ENCODE data around the gene PHLDA3.

Gene PHLDA3

DNA sequence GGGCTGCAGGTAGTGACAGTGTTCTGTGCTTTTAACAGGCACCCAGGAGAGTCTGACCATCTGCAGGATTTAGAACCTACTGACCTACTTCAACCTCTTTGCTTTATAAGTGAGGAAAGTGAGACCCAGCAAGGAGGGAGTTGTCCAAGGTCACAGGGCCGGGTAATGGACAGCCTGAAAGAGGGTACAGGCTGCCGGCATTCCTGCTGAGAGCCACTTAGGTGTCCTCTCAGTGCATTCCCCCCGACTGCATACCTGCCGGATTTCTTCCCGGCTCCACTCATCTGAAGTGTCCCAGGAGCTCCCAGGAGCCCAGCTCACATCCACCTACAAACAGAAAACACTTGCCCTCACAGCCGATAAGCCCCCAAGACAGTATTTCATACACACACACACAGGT, 13.9 kb downstream of the PHLDA3 start:
- ATAC-seq (ENCODE audit: low read depth): no peak
- H3K4me3 Mint-ChIP-seq: no peak overlapping the region
- H3K27me3 Mint-ChIP-seq: peaks cover 12% of the 10 kb centered on the region
- peaks cover 2% of the 10 kb centered on the region for H3K9me3 Mint-ChIP-seq
- H3K36me3 Mint-ChIP-seq: no peaks in the 10 kb centered on the region
- peaks cover 2% of the 10 kb centered on the region for H3K4me1 Mint-ChIP-seq
- H3K27ac Mint-ChIP-seq: no peak overlapping the region
- DNase-seq (ENCODE audit: low spot score in 2 of 2): no peak

DNA sequence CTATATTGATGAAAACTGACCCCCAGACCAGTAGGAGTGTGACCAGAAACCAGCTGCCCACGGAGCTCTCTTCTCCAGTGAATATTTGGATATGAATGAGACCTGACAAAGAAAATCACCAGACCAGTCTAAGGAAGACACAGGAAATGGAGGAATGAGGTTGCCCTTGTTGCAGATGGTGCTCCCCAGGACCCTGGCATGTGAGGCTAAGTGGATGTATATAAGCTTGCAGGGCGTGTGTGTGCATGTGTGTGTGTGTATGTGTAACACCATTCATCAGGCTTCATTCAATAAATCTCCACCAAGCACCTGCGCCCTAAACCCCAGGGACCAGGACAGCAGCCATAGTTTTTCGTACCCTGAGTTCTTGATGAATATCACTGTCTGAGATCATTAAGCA, 14.4 kb downstream of the PHLDA3 start:
- peaks cover 2% of the 10 kb centered on the region for H3K9me3 Mint-ChIP-seq
- H3K27ac Mint-ChIP-seq: no peak overlapping the region
- peaks cover 14% of the 10 kb centered on the region for H3K27me3 Mint-ChIP-seq
- ATAC-seq (ENCODE audit: low read depth) (no peak), DNase-seq (ENCODE audit: low spot score in 2 of 2) (no peak)
- H3K4me1 Mint-ChIP-seq: peaks cover 2% of the 10 kb centered on the region
- no peak overlapping the region for H3K4me3 Mint-ChIP-seq
- H3K36me3 Mint-ChIP-seq: no peaks in the 10 kb centered on the region

- Mint-ChIP-seq H3K27me3 (peaks cover 15% of the 10 kb centered on the region), H3K4me1 (peaks cover 6% of the 10 kb centered on the region), H3K27ac (no peak overlapping the region), H3K36me3 (no peaks in the 10 kb centered on the region), H3K4me3 (no peak overlapping the region), H3K9me3 (peaks cover 2% of the 10 kb centered on the region)
- DNase-seq (ENCODE audit: low spot score in 2 of 2) (no peak), ATAC-seq (ENCODE audit: low read depth) (no peak)
Measured at GRCh38 chr1:201452866-201453265, 16.1 kb downstream of the PHLDA3 start.

GRCh38 chr1:201450721-201451291, 18.2 kb downstream of the PHLDA3 start:
- ATAC-seq (ENCODE audit: low read depth) (no peak), DNase-seq (ENCODE audit: low spot score in 2 of 2) (no peak)
- Mint-ChIP-seq H3K36me3 (no peaks in the 10 kb centered on the region), H3K27me3 (peaks cover 15% of the 10 kb centered on the region), H3K27ac (no peak overlapping the region), H3K4me3 (no peak overlapping the region), H3K4me1 (peaks cover 3% of the 10 kb centered on the region), H3K9me3 (peaks cover 2% of the 10 kb centered on the region)

GRCh38 chr1:201448990-201449389, 20.0 kb downstream of the PHLDA3 start:
- no peaks in the 10 kb centered on the region for H3K36me3 Mint-ChIP-seq
- no peak overlapping the region for H3K4me3 Mint-ChIP-seq
- H3K27me3 Mint-ChIP-seq: peaks cover 16% of the 10 kb centered on the region
- peaks cover 2% of the 10 kb centered on the region for H3K9me3 Mint-ChIP-seq
- H3K27ac Mint-ChIP-seq: no peak overlapping the region
- H3K4me1 Mint-ChIP-seq: peaks cover 3% of the 10 kb centered on the region
- DNase-seq (ENCODE audit: low spot score in 2 of 2): no peak
- no peak for ATAC-seq (ENCODE audit: low read depth)

- no peak overlapping the region for H3K4me3 Mint-ChIP-seq
- H3K27me3 Mint-ChIP-seq: peaks cover 20% of the 10 kb centered on the region
- no peak overlapping the region for H3K27ac Mint-ChIP-seq
- ATAC-seq (ENCODE audit: low read depth) (peak; percentile 90), DNase-seq (ENCODE audit: low spot score in 2 of 2) (peak; percentile 33 to 37)
- peaks cover 2% of the 10 kb centered on the region for H3K36me3 Mint-ChIP-seq
- peaks cover 4% of the 10 kb centered on the region for H3K9me3 Mint-ChIP-seq
- H3K4me1 Mint-ChIP-seq: peaks cover 3% of the 10 kb centered on the region
Measured at GRCh38 chr1:201447903-201448871, 20.8 kb downstream of the PHLDA3 start.

DNA sequence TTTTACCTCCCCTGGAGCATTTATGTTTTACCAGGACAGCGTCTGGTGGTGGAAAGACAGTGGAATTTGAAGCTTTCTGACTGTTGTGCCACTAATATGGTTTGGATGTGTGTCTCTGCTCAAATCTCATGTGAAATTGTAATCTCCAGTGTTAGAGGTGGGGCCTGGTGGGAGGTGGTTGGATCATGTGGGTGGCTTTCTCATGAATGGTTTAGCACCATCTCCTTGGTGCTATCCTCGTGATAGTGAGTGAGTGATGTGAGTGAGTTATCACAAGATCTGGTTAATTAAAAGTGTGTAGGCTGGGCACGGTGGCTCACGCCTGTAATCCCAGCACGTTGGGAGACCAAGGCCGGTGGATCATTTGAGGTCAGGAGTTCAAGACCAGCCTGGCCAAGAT, 23.7 kb downstream of the PHLDA3 start:
- H3K9me3 Mint-ChIP-seq: peaks cover 4% of the 10 kb centered on the region
- H3K36me3 Mint-ChIP-seq: peaks cover 2% of the 10 kb centered on the region
- H3K27me3 Mint-ChIP-seq: peaks cover 15% of the 10 kb centered on the region
- H3K27ac Mint-ChIP-seq: no peak overlapping the region
- no peak for ATAC-seq (ENCODE audit: low read depth)
- no peak for DNase-seq (ENCODE audit: low spot score in 2 of 2)
- peaks cover 3% of the 10 kb centered on the region for H3K4me1 Mint-ChIP-seq
- H3K4me3 Mint-ChIP-seq: no peak overlapping the region

- Mint-ChIP-seq H3K4me3 (no peak overlapping the region), H3K27me3 (peaks cover 14% of the 10 kb centered on the region), H3K9me3 (peaks cover 4% of the 10 kb centered on the region), H3K4me1 (peaks cover 3% of the 10 kb centered on the region), H3K36me3 (peaks cover 2% of the 10 kb centered on the region), H3K27ac (no peak overlapping the region)
- DNase-seq (ENCODE audit: low spot score in 2 of 2) (no peak), ATAC-seq (ENCODE audit: low read depth) (no peak)
Measured at GRCh38 chr1:201444792-201445191, 24.2 kb downstream of the PHLDA3 start.

DNA sequence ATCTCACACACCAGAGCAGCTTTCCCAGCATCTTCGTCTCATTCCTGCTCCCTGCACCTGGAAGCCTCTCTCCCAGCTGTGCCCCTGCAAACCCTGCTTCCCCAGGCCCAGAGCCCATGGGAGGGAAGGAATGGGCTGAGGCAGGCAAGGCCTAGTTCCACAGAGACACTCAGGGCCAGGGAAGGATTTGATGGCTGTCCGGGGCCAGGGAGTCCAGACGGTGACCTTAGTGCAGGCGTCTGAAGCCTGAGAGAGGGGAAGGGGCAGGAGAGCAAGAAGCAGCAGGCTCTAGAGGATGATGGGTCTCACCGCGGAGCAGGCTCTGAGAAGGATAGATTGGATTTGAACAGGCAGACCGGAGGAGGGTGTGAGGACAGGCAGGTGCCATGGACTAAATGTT, 25.2 kb downstream of the PHLDA3 start:
- Mint-ChIP-seq H3K9me3 (peaks cover 4% of the 10 kb centered on the region), H3K27me3 (peaks cover 16% of the 10 kb centered on the region), H3K27ac (no peak overlapping the region), H3K4me1 (peaks cover 3% of the 10 kb centered on the region), H3K4me3 (no peak overlapping the region), H3K36me3 (peaks cover 2% of the 10 kb centered on the region)
- DNase-seq (ENCODE audit: low spot score in 2 of 2) (no peak), ATAC-seq (ENCODE audit: low read depth) (no peak)

DNA sequence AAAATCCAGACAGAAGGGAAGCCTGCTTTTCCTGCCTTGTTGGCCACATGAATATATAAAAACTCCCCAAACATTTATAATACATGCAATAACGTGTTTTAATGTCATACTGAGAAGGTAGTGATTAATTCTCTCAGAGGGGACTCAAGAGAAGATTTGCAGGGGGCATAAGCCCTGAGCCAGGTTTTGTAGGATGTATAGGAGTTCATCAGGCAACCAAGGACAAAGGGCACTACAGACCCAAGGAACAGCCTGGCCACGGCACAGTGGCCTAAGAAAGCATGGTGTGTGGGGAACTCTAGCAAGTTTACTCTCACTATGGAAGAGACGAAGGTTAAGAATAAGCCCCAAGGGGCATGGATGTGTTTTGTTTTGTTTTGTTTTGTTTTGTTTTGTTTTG, 32.0 kb downstream of the PHLDA3 start:
- no peaks in the 10 kb centered on the region for H3K36me3 Mint-ChIP-seq
- no peak overlapping the region for H3K27ac Mint-ChIP-seq
- peaks cover 3% of the 10 kb centered on the region for H3K9me3 Mint-ChIP-seq
- H3K4me1 Mint-ChIP-seq: peaks cover 5% of the 10 kb centered on the region
- no peak overlapping the region for H3K4me3 Mint-ChIP-seq
- DNase-seq (ENCODE audit: low spot score in 2 of 2) (no peak), ATAC-seq (ENCODE audit: low read depth) (no peak)
- H3K27me3 Mint-ChIP-seq: peaks cover 20% of the 10 kb centered on the region

GRCh38 chr1:201436393-201436792, 32.6 kb downstream of the PHLDA3 start:
- ATAC-seq (ENCODE audit: low read depth) (no peak), DNase-seq (ENCODE audit: low spot score in 2 of 2) (no peak)
- H3K27me3 Mint-ChIP-seq: peaks cover 20% of the 10 kb centered on the region
- no peak overlapping the region for H3K27ac Mint-ChIP-seq
- no peaks in the 10 kb centered on the region for H3K36me3 Mint-ChIP-seq
- H3K4me3 Mint-ChIP-seq: no peak overlapping the region
- peaks cover 5% of the 10 kb centered on the region for H3K4me1 Mint-ChIP-seq
- H3K9me3 Mint-ChIP-seq: peaks cover 3% of the 10 kb centered on the region

DNA sequence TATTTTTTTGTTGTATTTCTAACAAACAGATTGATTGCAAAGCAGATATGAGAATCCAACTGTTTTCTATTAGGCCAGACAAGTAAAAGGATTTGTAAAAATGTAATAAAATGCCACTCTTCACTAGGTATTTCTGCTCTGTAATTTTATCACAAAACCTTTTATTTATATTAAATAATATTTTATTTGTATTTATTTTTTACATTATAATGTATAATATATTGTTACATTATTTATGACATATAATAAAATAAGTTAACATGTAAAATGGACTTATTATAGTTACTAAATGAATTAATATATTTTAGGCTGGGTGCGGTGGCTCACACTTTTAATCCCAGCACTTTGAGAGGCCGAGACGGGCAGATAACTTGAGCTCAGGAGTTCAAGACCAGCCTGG, 34.7 kb downstream of the PHLDA3 start:
- peaks cover 5% of the 10 kb centered on the region for H3K4me1 Mint-ChIP-seq
- ATAC-seq (ENCODE audit: low read depth): no peak
- H3K4me3 Mint-ChIP-seq: no peak overlapping the region
- H3K36me3 Mint-ChIP-seq: no peaks in the 10 kb centered on the region
- peaks cover 24% of the 10 kb centered on the region for H3K27me3 Mint-ChIP-seq
- no peaks in the 10 kb centered on the region for H3K9me3 Mint-ChIP-seq
- no peak overlapping the region for H3K27ac Mint-ChIP-seq
- no peak for DNase-seq (ENCODE audit: low spot score in 2 of 2)

GRCh38 chr1:201433609-201434008, 35.4 kb downstream of the PHLDA3 start:
- H3K27ac Mint-ChIP-seq: no peak overlapping the region
- H3K4me1 Mint-ChIP-seq: peaks cover 5% of the 10 kb centered on the region
- peaks cover 24% of the 10 kb centered on the region for H3K27me3 Mint-ChIP-seq
- H3K9me3 Mint-ChIP-seq: no peaks in the 10 kb centered on the region
- DNase-seq (ENCODE audit: low spot score in 2 of 2) (no peak), ATAC-seq (ENCODE audit: low read depth) (no peak)
- no peaks in the 10 kb centered on the region for H3K36me3 Mint-ChIP-seq
- no peak overlapping the region for H3K4me3 Mint-ChIP-seq

- no peak overlapping the region for H3K4me3 Mint-ChIP-seq
- H3K27me3 Mint-ChIP-seq: peaks cover 13% of the 10 kb centered on the region
- ATAC-seq (ENCODE audit: low read depth) (no peak), DNase-seq (ENCODE audit: low spot score in 2 of 2) (no peak)
- no peak overlapping the region for H3K27ac Mint-ChIP-seq
- peaks cover 2% of the 10 kb centered on the region for H3K4me1 Mint-ChIP-seq
- no peaks in the 10 kb centered on the region for H3K9me3 Mint-ChIP-seq
- H3K36me3 Mint-ChIP-seq: no peaks in the 10 kb centered on the region
Measured at GRCh38 chr1:201430776-201431175, 38.2 kb downstream of the PHLDA3 start.
